Fibroblast of lung (primary cell): ENCODE measurements around the gene CHFR. TPM values are rescaled to one million over a fixed set of nuclear protein-coding genes. Genes with fewer than 3 reads are reported as not detected.

Experiments
- DNase-seq, 2 donors: peaks; one replicate each; pipeline versions ENCODE4 v3.0.0 to v3.0.0-alpha.2; 2010; ENCODE audit warnings: low read depth in 2 of 2
- H2AFZ ChIP-seq: 2 replicates; pipeline ENCODE4 v1.5.1; 2012; ENCODE audit warnings: low read length, control low read depth, inconsistent platforms
- H3K27ac ChIP-seq: 2 replicates; pipeline ENCODE4 v1.5.1; 2011; ENCODE audit warnings: low read length, control low read depth; ENCODE audit not compliant: insufficient read depth
- H3K27me3 ChIP-seq: 2 replicates; pipeline ENCODE4 v1.5.1; 2011; ENCODE audit warnings: mild to moderate bottlenecking, low read length; ENCODE audit not compliant: control insufficient read depth, insufficient read depth
- H3K36me3 ChIP-seq: 2 replicates; pipeline ENCODE4 v1.5.1; 2011; ENCODE audit warnings: low read length; ENCODE audit not compliant: control insufficient read depth, insufficient read depth
- H3K4me1 ChIP-seq: 2 replicates; pipeline ENCODE4 v1.5.1; 2011; ENCODE audit warnings: low read length; ENCODE audit not compliant: control insufficient read depth, insufficient read depth; ENCODE audit errors: extremely low read depth
- H3K4me2 ChIP-seq: 2 replicates; pipeline ENCODE4 v1.5.1; 2011; ENCODE audit warnings: low read length, control low read depth; ENCODE audit not compliant: insufficient read depth; ENCODE audit errors: extremely low read depth
- H3K4me3 ChIP-seq, 4 experiments: fragments of 200-600 bp in 1 of 4; sonication (generic) in 1 of 4; replicated peaks in 1 of 4; 2 replicates each; pipeline ENCODE4 v1.5.1; 2011 to 2016; ENCODE audit warnings: low read length in 4 of 4, low read depth in 3 of 4, mild to moderate bottlenecking in 3 of 4, control low read depth in 2 of 4, inconsistent platforms in 1 of 4, mixed read lengths in 1 of 4; ENCODE audit not compliant: insufficient read depth in 1 of 4; ENCODE audit errors: control extremely low read depth in 1 of 4
- H3K79me2 ChIP-seq: 2 replicates; pipeline ENCODE4 v1.5.1; 2012; ENCODE audit warnings: mild to moderate bottlenecking, low read length, inconsistent platforms; ENCODE audit not compliant: control insufficient read depth, insufficient read depth
- H3K9ac ChIP-seq: 2 replicates; pipeline ENCODE4 v1.5.1; 2011; ENCODE audit warnings: mild to moderate bottlenecking, low read length, control low read depth; ENCODE audit not compliant: insufficient read depth
- H3K9me3 ChIP-seq: 2 replicates; pipeline ENCODE4 v1.5.1; 2012; ENCODE audit warnings: low read depth, low read length; ENCODE audit not compliant: control insufficient read depth, insufficient read depth
- H4K20me1 ChIP-seq: 2 replicates; pipeline ENCODE4 v1.5.1; 2011; ENCODE audit warnings: low read length; ENCODE audit not compliant: control insufficient read depth, insufficient read depth; ENCODE audit errors: extremely low read depth
- CTCF ChIP-seq, 2 donors: IDR thresholded peaks in 1 of 2; conservative IDR thresholded peaks in 1 of 2; 1 replicate in 1 of 2; 2 replicates in 1 of 2; pipeline ENCODE4 v1.5.1; 2011 to 2012; ENCODE audit warnings: low read length in 2 of 2, control low read depth in 1 of 2, inconsistent platforms in 1 of 2, low read depth in 1 of 2, mild to moderate bottlenecking in 1 of 2
- EZH2 ChIP-seq: IDR thresholded peaks from 2 replicates; pipeline ENCODE4 v1.5.1; 2012; ENCODE audit warnings: low read length, control low read depth, mild to moderate bottlenecking; ENCODE audit errors: missing control alignments
- polyA plus RNA-seq, 2 donors: library from polyadenylated mRNA; depleted of rRNA in 1 of 2; stranded (reverse) in 1 of 2; unstranded in 1 of 2; fragments of >200 nt; gene quantifications; 2 replicates each; pipeline ENCODE4 v1.2.1, GENCODE V29; 2011 to 2012; ENCODE audit warnings: missing spikeins in 1 of 2
- total RNA-seq: library from RNA; depleted of rRNA; stranded (reverse); fragments of >200 nt; gene quantifications from 2 replicates; pipeline ENCODE4 v1.2.1, GENCODE V29; 2014

CHFR gene
- total and polyA plus RNA-seq, 2 donors (not counting 1 experiment from before 2014, with no cell fraction given): 24.3 to 28.2 TPM

GRCh38 chr12:132872073-132872855 is 15.1 kb downstream of the CHFR start:
- no peaks in the 10 kb centered on the region for H4K20me1 ChIP-seq
- H3K9me3 ChIP-seq: no peaks in the 10 kb centered on the region
- no peak for TF ChIP-seq CTCF (conservative IDR thresholded peaks at IDR 0.05 in 1 of 2, IDR thresholded peaks at IDR 0.05 in 1 of 2; ENCODE audit: low read depth in 1 of 2, low read length in 2 of 2)
- TF ChIP-seq EZH2: no peak
- H3K9ac ChIP-seq: no peak overlapping the region
- no peak for DNase-seq
- H2AFZ ChIP-seq: no peak overlapping the region
- no peak overlapping the region for H3K4me3 ChIP-seq
- H3K27me3 ChIP-seq: no peaks in the 10 kb centered on the region
- peaks cover 19% of the 10 kb centered on the region for H3K36me3 ChIP-seq
- H3K27ac ChIP-seq: no peak overlapping the region
- H3K79me2 ChIP-seq: peaks cover 1% of the 10 kb centered on the region
- H3K4me2 ChIP-seq: no peak overlapping the region
- H3K4me1 ChIP-seq: no peaks in the 10 kb centered on the region

GRCh38 chr12:132869551-132869950 is 17.9 kb downstream of the CHFR start:
- Histone ChIP-seq H3K4me2 (no peak overlapping the region), H3K79me2 (peaks cover 5% of the 10 kb centered on the region), H3K4me1 (no peaks in the 10 kb centered on the region), H3K36me3 (peaks cover 15% of the 10 kb centered on the region), H3K9me3 (no peaks in the 10 kb centered on the region), H3K4me3 (no peak overlapping the region), H3K27me3 (no peaks in the 10 kb centered on the region), H4K20me1 (no peaks in the 10 kb centered on the region), H3K9ac (no peak overlapping the region), H3K27ac (no peak overlapping the region), H2AFZ (no peak overlapping the region)
- DNase-seq: no peak
- no peak for TF ChIP-seq EZH2
- no peak for TF ChIP-seq CTCF (conservative IDR thresholded peaks at IDR 0.05 in 1 of 2, IDR thresholded peaks at IDR 0.05 in 1 of 2; ENCODE audit: low read depth in 1 of 2, low read length in 2 of 2)

- peak overlapping the region; percentile 18 for H3K27ac ChIP-seq
- H3K36me3 ChIP-seq: peaks cover 14% of the 10 kb centered on the region
Measured at GRCh38 chr12:132866251-132866828, 21.1 kb downstream of the CHFR start.

More at GRCh38 chr12:132866251-132866828, 21.1 kb downstream of the CHFR start:
- no peak overlapping the region for H3K9ac ChIP-seq
- H2AFZ ChIP-seq: no peak overlapping the region
- no peak overlapping the region for H3K4me2 ChIP-seq
- no peaks in the 10 kb centered on the region for H3K4me1 ChIP-seq
- H3K79me2 ChIP-seq: peaks cover 5% of the 10 kb centered on the region
- no peaks in the 10 kb centered on the region for H3K9me3 ChIP-seq
- H3K4me3 ChIP-seq: no peak overlapping the region
- H4K20me1 ChIP-seq: no peaks in the 10 kb centered on the region
- DNase-seq: peak; percentile 71 to 74
- no peaks in the 10 kb centered on the region for H3K27me3 ChIP-seq
- TF ChIP-seq CTCF (conservative IDR thresholded peaks at IDR 0.05 in 1 of 2, IDR thresholded peaks at IDR 0.05 in 1 of 2; ENCODE audit: low read depth in 1 of 2, low read length in 2 of 2) (no peak), EZH2 (no peak)
